ENCODE data around the gene MACIR. TPM values are rescaled to one million over a fixed set of nuclear protein-coding genes. Genes with fewer than 3 reads are reported as not detected.

Gene MACIR
- total and polyA plus RNA-seq, 2 donors (not counting 3 experiments of a cell fraction or from before 2014, with no cell fraction given) = 4.0 to 9.3 TPM

DNA sequence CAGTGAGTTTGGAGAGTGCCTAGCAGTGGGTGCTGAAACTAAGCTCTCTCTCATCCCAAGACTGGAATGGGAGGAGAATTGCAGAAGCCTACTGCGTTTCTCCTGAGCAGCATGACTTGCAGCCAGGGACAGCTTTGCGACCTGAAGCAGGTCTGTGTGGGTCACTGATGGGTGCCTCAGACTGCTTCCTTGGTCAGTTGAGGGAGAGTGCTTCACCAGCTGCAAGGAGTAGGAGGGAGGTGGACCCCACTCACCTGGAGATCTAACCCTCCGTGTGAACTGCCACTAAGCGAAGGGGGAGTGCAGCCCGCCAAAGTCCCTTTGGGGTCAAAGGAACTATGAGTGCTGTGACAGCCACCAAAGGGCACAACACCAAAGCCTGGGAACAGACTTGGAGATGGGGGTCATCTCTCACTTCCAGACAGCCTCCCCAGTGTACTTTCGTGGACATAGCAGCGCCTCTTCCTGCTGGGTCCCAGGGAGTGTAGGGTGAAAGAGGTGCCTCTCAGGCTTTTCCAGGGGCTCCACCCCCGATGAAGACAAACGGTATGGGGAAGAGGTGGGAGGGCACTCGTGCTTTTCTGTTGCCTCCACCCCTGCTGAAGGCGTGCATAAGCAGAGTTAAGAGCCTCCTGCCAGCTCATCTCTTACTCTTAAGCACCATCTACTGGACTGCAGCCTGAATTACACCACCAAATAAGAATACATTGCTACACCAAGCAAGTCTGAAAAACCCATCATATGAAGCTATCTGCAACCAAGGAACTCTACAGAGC is 34.3 kb upstream of the MACIR start:
- Histone ChIP-seq H3K27me3 (ENCODE audit: control insufficient read depth in 2 of 2, insufficient read depth in 2 of 2, low read length in 2 of 2) (no peaks in the 10 kb centered on the region), H3K4me3 (replicated peaks in 1 of 3; ENCODE audit: insufficient read depth in 1 of 3, low read depth in 1 of 3, low read length in 3 of 3) (no peak overlapping the region), H3K4me2 (ENCODE audit: insufficient read depth, low read length) (no peak overlapping the region), H3K27ac (ENCODE audit: insufficient read depth, low read depth, low read length) (no peak overlapping the region), H3K36me3 (ENCODE audit: control insufficient read depth in 2 of 2, extremely low read depth in 1 of 2, insufficient read depth in 2 of 2, low read length in 2 of 2) (no peaks in the 10 kb centered on the region), H3K9ac (replicated peaks; ENCODE audit: extremely low read depth, insufficient read depth, low read length) (no peak overlapping the region), H3K9me3 (replicated peaks; ENCODE audit: control insufficient read depth, insufficient read depth, low read length) (no peaks in the 10 kb centered on the region), H3K4me1 (ENCODE audit: control insufficient read depth, extremely low read depth, insufficient read depth, low read length) (no peaks in the 10 kb centered on the region), H2AFZ (ENCODE audit: low read depth, low read length) (peak overlapping the region; percentile 91), H4K20me1 (replicated peaks; ENCODE audit: control insufficient read depth, extremely low read depth, insufficient read depth, low read length) (no peaks in the 10 kb centered on the region), H3K9me1 (replicated peaks; ENCODE audit: control insufficient read depth, extremely low read depth, insufficient read depth, low read length) (no peaks in the 10 kb centered on the region), H3K79me2 (ENCODE audit: control insufficient read depth, insufficient read depth, low read length) (no peaks in the 10 kb centered on the region)
- dilution Hi-C loops (cut with MboI; ENCODE audit: extremely low pct_ligation_motif_present, low sequenced_read_pairs) = no loop called here
- intact Hi-C loops (cut with micrococcal nuclease) = loop anchor here (1.0 to 5.0 kb wide), 7 partner anchors 85 to 642 kb away; partner anchors contain the start of genes GIN1 and PPIP5K2
- BruUV-seq (replicated peaks) = no TSS peak
- peak; percentile 95 for FAIRE-seq
- TF ChIP-seq EZH2 (IDR thresholded peaks at IDR 0.05; ENCODE audit: borderline replicate concordance, low read depth, low read length, severe bottlenecking) (no peak), FOS (IDR thresholded peaks at IDR 0.05; ENCODE audit: borderline replicate concordance, insufficient read depth, low read length) (no peak), MYC (IDR thresholded peaks at IDR 0.05; ENCODE audit: low read depth, low read length) (no peak)
- TF ChIP-seq, protein P1, sequence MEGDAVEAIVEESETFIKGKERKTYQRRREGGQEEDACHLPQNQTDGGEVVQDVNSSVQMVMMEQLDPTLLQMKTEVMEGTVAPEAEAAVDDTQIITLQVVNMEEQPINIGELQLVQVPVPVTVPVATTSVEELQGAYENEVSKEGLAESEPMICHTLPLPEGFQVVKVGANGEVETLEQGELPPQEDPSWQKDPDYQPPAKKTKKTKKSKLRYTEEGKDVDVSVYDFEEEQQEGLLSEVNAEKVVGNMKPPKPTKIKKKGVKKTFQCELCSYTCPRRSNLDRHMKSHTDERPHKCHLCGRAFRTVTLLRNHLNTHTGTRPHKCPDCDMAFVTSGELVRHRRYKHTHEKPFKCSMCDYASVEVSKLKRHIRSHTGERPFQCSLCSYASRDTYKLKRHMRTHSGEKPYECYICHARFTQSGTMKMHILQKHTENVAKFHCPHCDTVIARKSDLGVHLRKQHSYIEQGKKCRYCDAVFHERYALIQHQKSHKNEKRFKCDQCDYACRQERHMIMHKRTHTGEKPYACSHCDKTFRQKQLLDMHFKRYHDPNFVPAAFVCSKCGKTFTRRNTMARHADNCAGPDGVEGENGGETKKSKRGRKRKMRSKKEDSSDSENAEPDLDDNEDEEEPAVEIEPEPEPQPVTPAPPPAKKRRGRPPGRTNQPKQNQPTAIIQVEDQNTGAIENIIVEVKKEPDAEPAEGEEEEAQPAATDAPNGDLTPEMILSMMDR (IDR thresholded peaks at IDR 0.05; ENCODE audit: extremely low read depth in 1 of 2, insufficient read depth in 1 of 2, low read depth in 1 of 2, low read length in 2 of 2) = peak; percentile 69 to 71
- CTCF ChIA-PET = interaction anchor here (0.6 to 4.0 kb wide), 62 partner anchors 9 to 954 kb away, joined by 3 to 45 read pairs (median 5); partner anchors contain the start of genes GIN1, MACIR and PPIP5K2
- POLR2A ChIA-PET = interaction anchor here (1.2 kb wide), 1 partner anchor 104 kb away, joined by 5 read pairs; the partner anchor contains the start of genes GIN1 and PPIP5K2
- peak; percentile 78 for DNase-seq (ENCODE audit: low read depth, low spot score)
